ENCODE measurements around the gene KLHDC7A. TPM values are rescaled to one million over a fixed set of nuclear protein-coding genes. Genes with fewer than 3 reads are reported as not detected.

KLHDC7A gene
- total and polyA plus RNA-seq, 2 experiments from 2014 or later = not detected

GRCh38 chr1:18529714-18530113, 49.0 kb downstream of the KLHDC7A start:
- no peaks in the 10 kb centered on the region for H4K20me1 ChIP-seq (ENCODE audit: insufficient read depth)
- no peaks in the 10 kb centered on the region for H3K36me3 ChIP-seq (ENCODE audit: low read depth)
- no peaks in the 10 kb centered on the region for H3K4me1 ChIP-seq (ENCODE audit: insufficient read depth)
- H3F3A ChIP-seq (ENCODE audit: insufficient read depth) = no peaks in the 10 kb centered on the region
- no peak overlapping the region for H3K27ac ChIP-seq
- in situ Hi-C loops (cut with MboI) = no loop called here
- no peaks in the 10 kb centered on the region for H3K9me2 ChIP-seq (ENCODE audit: insufficient read depth)
- H3K79me2 ChIP-seq (ENCODE audit: insufficient read depth) = no peaks in the 10 kb centered on the region
- TF ChIP-seq EZH2 (IDR thresholded peaks at IDR 0.05; ENCODE audit: insufficient read depth, poor library complexity, severe bottlenecking) (no peak), EZH2phosphoT487 (IDR thresholded peaks at IDR 0.05; ENCODE audit: insufficient read depth, low read depth) (no peak)
- H3K27me3 ChIP-seq (replicated peaks; ENCODE audit: insufficient read depth) = peaks cover 4% of the 10 kb centered on the region; the same call in 1 of the 2 replicates
- 25 to 26% methylated on average over 4 of the region's 4 CpGs for WGBS, 2 experiments (ENCODE audit: low coverage in 1 of 2, low lambda C conversion rate in 2 of 2, missing lambda C conversion rate in 2 of 2)
- no peak overlapping the region for H2AFZ ChIP-seq
- H3K4me3 ChIP-seq = no peak overlapping the region
- H3K9me3 ChIP-seq (ENCODE audit: low read depth) = no peaks in the 10 kb centered on the region
- no peak overlapping the region for H3K4me2 ChIP-seq (ENCODE audit: unreplicated experiment)
- H3K9ac ChIP-seq = no peak overlapping the region
- no peak for DNase-seq

- TF ChIP-seq EZH2phosphoT487 (IDR thresholded peaks at IDR 0.05; ENCODE audit: insufficient read depth, low read depth) (no peak), EZH2 (IDR thresholded peaks at IDR 0.05; ENCODE audit: insufficient read depth, poor library complexity, severe bottlenecking) (no peak)
Observed at GRCh38 chr1:18530587-18531502, 50.1 kb downstream of the KLHDC7A start.

GRCh38 chr1:18531503-18531845, 50.7 kb downstream of the KLHDC7A start:
- Histone ChIP-seq H3K4me1 (ENCODE audit: insufficient read depth) (no peaks in the 10 kb centered on the region), H3F3A (ENCODE audit: insufficient read depth) (no peaks in the 10 kb centered on the region), H3K9me3 (ENCODE audit: low read depth) (no peaks in the 10 kb centered on the region), H3K9me2 (ENCODE audit: insufficient read depth) (no peaks in the 10 kb centered on the region), H3K9ac (no peak overlapping the region), H3K27ac (no peak overlapping the region), H3K79me2 (ENCODE audit: insufficient read depth) (no peaks in the 10 kb centered on the region), H3K36me3 (ENCODE audit: low read depth) (no peaks in the 10 kb centered on the region), H3K4me2 (ENCODE audit: unreplicated experiment) (no peak overlapping the region), H3K27me3 (replicated peaks; ENCODE audit: insufficient read depth) (peaks cover 5% of the 10 kb centered on the region; the same call in 1 of the 2 replicates), H3K4me3 (no peak overlapping the region), H2AFZ (no peak overlapping the region), H4K20me1 (ENCODE audit: insufficient read depth) (no peaks in the 10 kb centered on the region)
- no peak for DNase-seq
- WGBS, 2 experiments (ENCODE audit: low coverage in 1 of 2, low lambda C conversion rate in 2 of 2, missing lambda C conversion rate in 2 of 2) = 20 to 21% methylated on average over 3 of the region's 3 CpGs
- in situ Hi-C loops (cut with MboI) = no loop called here
- TF ChIP-seq EZH2 (IDR thresholded peaks at IDR 0.05; ENCODE audit: insufficient read depth, poor library complexity, severe bottlenecking) (no peak), EZH2phosphoT487 (IDR thresholded peaks at IDR 0.05; ENCODE audit: insufficient read depth, low read depth) (no peak)

More at GRCh38 chr1:18530587-18531502, 50.1 kb downstream of the KLHDC7A start:
- Histone ChIP-seq H3K36me3 (ENCODE audit: low read depth) (no peaks in the 10 kb centered on the region), H3K27me3 (replicated peaks; ENCODE audit: insufficient read depth) (peaks cover 5% of the 10 kb centered on the region; the same call in 1 of the 2 replicates), H4K20me1 (ENCODE audit: insufficient read depth) (no peaks in the 10 kb centered on the region), H3K27ac (no peak overlapping the region), H3K9ac (no peak overlapping the region), H3K9me2 (ENCODE audit: insufficient read depth) (no peaks in the 10 kb centered on the region), H3K4me2 (ENCODE audit: unreplicated experiment) (no peak overlapping the region), H3K4me3 (no peak overlapping the region), H3K79me2 (ENCODE audit: insufficient read depth) (no peaks in the 10 kb centered on the region), H3F3A (ENCODE audit: insufficient read depth) (no peaks in the 10 kb centered on the region), H3K4me1 (ENCODE audit: insufficient read depth) (no peaks in the 10 kb centered on the region), H2AFZ (no peak overlapping the region), H3K9me3 (ENCODE audit: low read depth) (no peaks in the 10 kb centered on the region)
- in situ Hi-C loops (cut with MboI) = no loop called here
- WGBS, 2 experiments (ENCODE audit: low coverage in 1 of 2, low lambda C conversion rate in 2 of 2, missing lambda C conversion rate in 2 of 2) = 45 to 46% methylated on average over 6 of the region's 6 CpGs
- DNase-seq = no peak

GRCh38 chr1:18532390-18533170, 51.9 kb downstream of the KLHDC7A start:
- WGBS, 2 experiments (ENCODE audit: low coverage in 1 of 2, low lambda C conversion rate in 2 of 2, missing lambda C conversion rate in 2 of 2) = 45 to 48% methylated on average over 8 of the region's 8 CpGs
- Histone ChIP-seq H4K20me1 (ENCODE audit: insufficient read depth) (no peaks in the 10 kb centered on the region), H3K36me3 (ENCODE audit: low read depth) (no peaks in the 10 kb centered on the region), H3K9me3 (ENCODE audit: low read depth) (no peaks in the 10 kb centered on the region), H3F3A (ENCODE audit: insufficient read depth) (no peaks in the 10 kb centered on the region), H3K4me2 (ENCODE audit: unreplicated experiment) (no peak overlapping the region), H3K9me2 (ENCODE audit: insufficient read depth) (no peaks in the 10 kb centered on the region), H2AFZ (no peak overlapping the region), H3K9ac (no peak overlapping the region), H3K4me1 (ENCODE audit: insufficient read depth) (no peaks in the 10 kb centered on the region), H3K4me3 (no peak overlapping the region), H3K79me2 (ENCODE audit: insufficient read depth) (no peaks in the 10 kb centered on the region), H3K27me3 (replicated peaks; ENCODE audit: insufficient read depth) (peaks cover 5% of the 10 kb centered on the region; the same call in 1 of the 2 replicates), H3K27ac (no peak overlapping the region)
- in situ Hi-C loops (cut with MboI) = no loop called here
- no peak for DNase-seq
- TF ChIP-seq EZH2 (IDR thresholded peaks at IDR 0.05; ENCODE audit: insufficient read depth, poor library complexity, severe bottlenecking) = no peak
- no peak for TF ChIP-seq EZH2phosphoT487 (IDR thresholded peaks at IDR 0.05; ENCODE audit: insufficient read depth, low read depth)

Measured in GM23248 (cell line).